Thoracic aorta (tissue), 2 donors: ENCODE results near the gene KANSL3. TPM values are rescaled to one million over a fixed set of nuclear protein-coding genes. Genes with fewer than 3 reads are reported as not detected.

ENCODE experiments used
- total RNA-seq, 2 donors: library from RNA; depleted of rRNA; stranded (reverse); fragments of >200 nt; gene quantifications; one replicate each; pipeline versions ENCODE4 v1.1.0 to v1.2.3, GENCODE V29; 2016

Gene KANSL3
- total RNA-seq, 2 donors from 2014 or later, result 60.2 to 73.4 TPM

Other genes with a start within 250 kb of the KANSL3 start
- not detected for gene NEURL3, start 133.0 kb downstream of the KANSL3 start, total RNA-seq
- 100 to 1,000 TPM; 152 to 231 TPM for gene ARID5A, start 101.6 kb downstream of the KANSL3 start, total RNA-seq
- gene FER1L5, start 4.5 kb upstream of the KANSL3 start, total RNA-seq, result not detected
- 10 to 100 TPM in 1 of 2 donors, 1 to 10 TPM in 1; 9.1 to 12.8 TPM for gene LMAN2L, start 101.8 kb upstream of the KANSL3 start, total RNA-seq
- 1 to 10 TPM; 6.5 TPM for gene CNNM4, start 122.6 kb upstream of the KANSL3 start, total RNA-seq
- gene CNNM3, start 178.0 kb upstream of the KANSL3 start, total RNA-seq, result 10 to 100 TPM; 11.5 to 14.3 TPM
- gene ANKRD23, start 205.7 kb upstream of the KANSL3 start, total RNA-seq, result 1 to 10 TPM; 6.0 to 8.4 TPM
- 10 to 100 TPM in 1 of 2 donors, 1 to 10 TPM in 1; 8.4 to 18.0 TPM for gene ANKRD39, start 219.7 kb upstream of the KANSL3 start, total RNA-seq
- 10 to 100 TPM; 44.1 to 66.3 TPM for gene SEMA4C, start 231.8 kb upstream of the KANSL3 start, total RNA-seq